ENCODE data around the gene CCM2L.

CCM2L gene

DNA sequence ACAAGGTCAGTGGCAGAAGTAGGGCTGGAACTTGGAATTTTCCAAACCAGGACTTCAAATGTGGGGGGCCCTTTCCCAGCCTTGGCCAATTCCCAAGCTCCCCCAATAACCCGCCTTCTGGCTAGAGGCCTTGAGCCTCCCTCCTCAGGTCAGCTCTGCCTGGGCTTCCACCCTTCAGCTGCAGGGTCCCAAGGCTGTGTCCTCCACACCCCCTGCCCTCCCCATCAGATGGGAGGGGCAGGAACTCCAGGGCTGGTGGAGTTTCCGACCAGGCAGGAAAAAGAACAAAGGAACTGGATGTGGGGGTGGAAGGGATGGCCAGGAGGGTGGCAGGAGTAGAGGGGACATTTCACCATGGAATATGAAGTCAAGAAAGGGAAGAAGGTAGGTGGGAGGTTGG lies at the start of gene CCM2L:
TSS of gene CCM2L (plus strand) at position 338 of the 400 bp plus-strand sequence. CDS start at position 355, 17 bp downstream.
- DNase-seq = no peak
- in situ Hi-C loops (cut with MboI; ENCODE audit: low pct_unique_long_range_greater_than_20kb, low sequenced_read_pairs) = no loop called here

DNA sequence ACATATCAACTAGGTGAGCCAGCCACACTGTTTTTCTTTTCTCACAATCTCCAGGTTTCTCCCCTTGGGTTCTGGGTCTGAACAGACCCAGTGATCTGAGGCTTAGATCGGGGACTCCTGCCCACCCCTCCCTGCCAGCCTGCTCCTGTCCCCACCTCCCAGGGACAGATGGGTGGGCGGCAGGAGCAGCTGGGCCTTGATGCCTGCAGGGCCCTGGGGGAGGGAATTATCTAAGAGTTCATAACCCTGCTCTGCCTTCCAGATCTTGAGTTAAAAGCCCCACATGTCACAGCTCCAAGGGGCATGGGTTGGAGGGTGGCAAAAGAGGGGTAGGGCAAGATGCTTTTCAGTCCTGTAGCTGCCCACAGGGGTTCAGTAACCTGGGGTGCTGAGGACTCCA lies 47.5 kb upstream of the CCM2L start:
- in situ Hi-C loops (cut with MboI; ENCODE audit: low pct_unique_long_range_greater_than_20kb, low sequenced_read_pairs) = no loop called here
- no peak for DNase-seq

DNA sequence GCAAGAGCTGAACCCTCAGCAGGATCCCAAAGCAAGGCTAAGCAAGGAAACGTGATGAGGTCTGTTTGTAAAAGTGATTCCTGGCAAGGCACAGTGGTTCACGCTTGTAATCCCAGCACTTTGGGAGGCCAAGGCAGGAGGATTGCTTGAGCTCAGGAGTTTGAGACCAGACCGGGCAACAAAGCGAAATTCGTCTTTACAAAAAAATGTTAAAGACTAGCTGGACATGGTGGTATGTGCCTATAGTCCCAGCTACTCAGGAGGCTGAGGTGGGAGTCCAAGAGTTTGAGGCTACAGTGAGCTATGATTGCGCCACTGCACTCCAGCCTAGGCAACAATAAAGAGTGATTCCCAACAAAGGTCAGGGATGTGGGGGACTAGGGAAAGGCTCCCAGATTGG lies 46.3 kb upstream of the CCM2L start:
- in situ Hi-C loops (cut with MboI; ENCODE audit: low pct_unique_long_range_greater_than_20kb, low sequenced_read_pairs) = no loop called here
- DNase-seq = no peak

DNA sequence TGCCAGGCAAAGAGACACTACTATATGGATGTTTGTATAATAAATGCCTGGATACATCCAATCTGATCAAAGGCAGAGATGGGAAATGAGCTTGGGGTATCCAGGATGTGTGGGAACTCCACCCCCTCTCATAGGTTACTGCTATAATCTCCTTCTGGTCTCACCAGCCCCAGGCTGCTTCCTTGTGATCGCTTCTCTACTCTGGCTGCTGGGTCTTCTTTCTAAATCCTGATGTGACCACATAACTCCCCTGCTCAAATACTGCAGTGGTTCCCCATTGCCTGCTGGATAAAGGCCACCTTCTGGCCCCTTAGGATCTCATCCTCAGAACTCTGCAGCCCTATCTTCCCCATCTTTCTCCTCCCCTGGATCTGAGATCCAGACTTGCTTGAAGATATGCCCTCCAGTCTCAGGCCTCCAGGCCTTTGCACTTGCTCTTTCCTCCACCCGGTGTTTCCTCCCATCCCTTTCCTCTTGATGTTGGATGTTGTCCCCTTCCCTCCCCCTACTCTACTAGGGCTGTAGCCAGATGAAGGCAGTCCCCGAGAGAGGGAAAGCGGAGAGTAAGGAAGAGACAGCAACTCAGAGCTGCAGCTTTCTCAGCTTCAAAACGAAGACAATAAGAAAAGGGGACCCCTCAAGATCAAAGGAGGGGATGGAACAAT lies 43.1 kb upstream of the CCM2L start:
- in situ Hi-C loops (cut with MboI; ENCODE audit: low pct_unique_long_range_greater_than_20kb, low sequenced_read_pairs) = no loop called here
- DNase-seq = peak; percentile 12

DNA sequence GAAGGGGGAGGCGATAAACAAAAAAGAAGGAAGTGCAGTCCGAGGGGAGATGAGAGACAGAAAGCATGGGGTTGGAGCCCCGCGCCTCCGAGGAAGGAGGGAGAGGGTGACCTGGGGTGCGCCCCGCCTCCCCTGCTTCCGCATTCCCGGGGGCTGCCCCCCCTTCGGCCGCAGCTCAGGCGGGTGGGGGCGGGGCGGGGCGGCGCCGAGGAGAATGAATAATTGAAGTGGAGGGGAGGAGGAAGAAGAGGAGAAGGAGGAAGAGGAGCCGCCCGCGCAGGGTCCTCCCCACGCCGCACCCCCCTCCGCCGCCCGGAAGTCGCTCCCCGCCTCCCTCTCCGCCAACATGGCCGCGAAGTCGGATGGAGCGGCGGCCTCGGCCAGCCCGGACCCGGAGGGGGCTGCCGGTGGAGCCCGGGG lies 42.4 kb upstream of the CCM2L start, which contains the start of gene XKR7:
TSS of gene XKR7 (plus strand) at position 322 of the 420 bp plus-strand sequence. CDS start at position 347, 25 bp downstream.
- peak; percentile 54 for DNase-seq
- in situ Hi-C loops (cut with MboI; ENCODE audit: low pct_unique_long_range_greater_than_20kb, low sequenced_read_pairs) = no loop called here

DNA sequence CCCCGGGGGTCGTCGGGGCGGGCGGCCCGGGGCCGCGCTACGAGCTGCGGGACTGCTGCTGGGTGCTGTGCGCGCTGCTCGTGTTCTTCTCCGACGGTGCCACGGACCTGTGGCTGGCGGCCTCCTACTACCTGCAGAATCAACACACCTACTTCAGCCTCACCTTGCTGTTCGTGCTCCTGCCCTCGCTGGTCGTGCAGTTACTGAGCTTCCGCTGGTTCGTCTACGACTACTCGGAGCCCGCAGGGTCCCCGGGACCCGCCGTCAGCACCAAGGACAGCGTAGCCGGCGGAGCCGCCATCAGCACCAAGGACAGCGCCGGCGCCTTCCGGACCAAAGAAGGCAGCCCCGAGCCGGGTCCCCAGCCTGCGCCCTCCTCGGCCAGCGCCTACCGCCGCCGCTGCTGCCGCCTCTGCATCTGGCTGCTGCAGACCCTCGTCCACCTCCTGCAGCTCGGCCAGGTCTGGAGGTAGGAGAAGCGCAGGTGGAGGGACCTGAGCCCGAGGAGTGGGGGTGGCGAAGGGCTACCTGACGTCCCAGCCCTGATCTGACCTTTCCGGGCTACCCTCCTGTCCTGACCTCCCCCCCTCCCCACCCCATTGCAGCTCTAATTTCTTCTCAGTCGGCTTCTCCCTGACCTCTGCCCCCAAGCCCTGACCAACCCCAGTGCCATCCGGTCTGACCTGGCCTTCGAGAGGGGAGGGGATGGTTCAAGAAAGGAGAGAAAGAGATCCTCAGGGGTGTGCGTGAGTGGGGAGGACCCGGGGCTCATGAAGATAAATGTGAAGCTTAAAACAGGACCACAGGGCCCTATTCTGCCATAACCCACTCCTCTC lies 41.7 kb upstream of the CCM2L start:
- peak; percentile 88 for DNase-seq
- in situ Hi-C loops (cut with MboI; ENCODE audit: low pct_unique_long_range_greater_than_20kb, low sequenced_read_pairs) = no loop called here

DNA sequence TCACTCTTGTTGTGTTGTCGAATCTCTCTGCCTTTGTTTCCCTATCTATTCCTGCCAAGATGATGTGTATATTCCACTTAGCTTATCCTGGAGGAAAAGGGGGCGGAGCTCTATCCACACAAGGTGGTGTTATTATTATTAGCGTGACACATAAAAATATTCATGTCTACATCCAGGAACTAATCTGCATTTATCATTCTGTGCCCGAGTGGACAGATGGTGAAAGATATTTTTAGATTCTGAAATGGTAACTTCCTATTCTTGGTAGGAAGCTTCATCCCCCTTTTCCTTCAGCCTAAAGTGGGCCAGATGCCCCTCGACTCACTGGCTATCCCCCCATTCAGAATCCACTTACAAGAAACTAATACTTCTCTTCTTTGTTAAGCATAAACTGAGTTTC lies 40.2 kb upstream of the CCM2L start:
- in situ Hi-C loops (cut with MboI; ENCODE audit: low pct_unique_long_range_greater_than_20kb, low sequenced_read_pairs) = no loop called here
- no peak for DNase-seq

DNA sequence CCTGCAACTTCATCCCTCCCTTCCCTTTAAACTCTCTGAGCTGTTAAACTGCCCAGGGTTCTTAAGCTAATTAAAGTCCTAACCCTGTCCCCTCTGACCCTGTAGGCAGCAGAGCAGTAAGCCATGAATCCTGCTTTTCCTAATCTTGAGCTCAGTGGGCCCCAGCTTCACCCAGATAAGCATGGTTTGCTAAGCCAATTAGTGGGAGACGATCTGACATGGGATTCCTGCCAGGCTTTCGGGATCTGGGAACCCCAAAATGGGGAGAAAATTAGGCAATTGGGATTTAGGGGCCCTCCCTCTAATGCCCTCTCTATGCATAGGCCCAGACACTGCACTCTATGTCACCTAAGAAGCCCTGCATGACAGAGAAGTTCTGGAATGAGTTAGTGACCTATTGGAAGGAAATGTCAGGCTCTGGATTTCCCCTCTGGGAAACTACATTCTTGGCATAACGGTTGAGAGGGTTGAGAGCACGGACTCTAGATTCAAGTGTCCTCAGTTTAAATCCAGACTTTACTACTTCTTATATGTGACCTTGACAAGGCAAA lies 37.7 kb upstream of the CCM2L start:
- in situ Hi-C loops (cut with MboI; ENCODE audit: low pct_unique_long_range_greater_than_20kb, low sequenced_read_pairs) = no loop called here
- no peak for DNase-seq

DNA sequence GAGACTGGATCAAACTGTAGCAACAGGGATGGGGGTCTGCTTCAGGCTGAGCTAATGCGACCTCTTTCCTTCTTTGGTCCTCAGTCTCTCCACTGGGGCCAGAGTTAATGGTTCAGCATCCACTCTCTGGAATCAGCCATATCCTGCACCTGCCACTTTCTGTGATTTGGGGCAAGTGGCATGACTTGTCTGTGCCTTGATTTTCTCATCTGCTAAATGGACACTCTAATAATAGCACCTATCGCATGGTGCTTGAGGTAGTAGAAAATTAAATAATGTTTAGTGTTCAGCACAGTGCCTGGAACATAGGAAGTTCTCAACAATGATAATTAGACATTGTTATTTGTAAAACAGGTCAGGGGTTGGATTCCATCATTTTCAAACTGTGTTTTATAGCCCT lies 35.9 kb upstream of the CCM2L start:
- no peak for DNase-seq
- in situ Hi-C loops (cut with MboI; ENCODE audit: low pct_unique_long_range_greater_than_20kb, low sequenced_read_pairs) = no loop called here

DNA sequence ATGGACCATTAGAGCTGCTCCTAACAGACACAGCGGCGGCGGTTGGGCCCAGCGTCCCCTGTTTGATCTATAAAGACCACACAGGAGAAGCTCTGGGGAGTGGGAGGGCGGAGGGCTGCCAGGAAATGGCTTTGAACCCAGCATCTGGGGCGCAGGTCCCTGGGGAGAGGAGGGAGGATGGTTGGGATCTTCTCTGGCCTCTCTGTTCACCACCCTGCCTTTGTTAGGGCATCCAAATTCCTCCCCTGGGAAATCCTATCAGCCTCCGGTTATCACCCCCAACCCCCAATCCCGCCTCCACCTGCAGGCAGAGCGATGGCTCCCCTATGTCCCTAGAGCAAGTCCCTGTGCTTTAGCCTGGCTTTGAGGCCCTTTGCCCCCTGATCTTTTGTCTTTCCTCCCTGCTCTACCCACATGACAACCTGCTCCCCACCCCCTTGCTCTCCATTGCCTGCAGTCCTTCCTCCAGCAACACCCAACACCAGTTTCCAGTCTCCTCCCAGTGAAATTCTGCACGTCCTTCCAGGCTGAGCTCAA lies 35.2 kb upstream of the CCM2L start:
- no peak for DNase-seq
- in situ Hi-C loops (cut with MboI; ENCODE audit: low pct_unique_long_range_greater_than_20kb, low sequenced_read_pairs) = no loop called here

DNA sequence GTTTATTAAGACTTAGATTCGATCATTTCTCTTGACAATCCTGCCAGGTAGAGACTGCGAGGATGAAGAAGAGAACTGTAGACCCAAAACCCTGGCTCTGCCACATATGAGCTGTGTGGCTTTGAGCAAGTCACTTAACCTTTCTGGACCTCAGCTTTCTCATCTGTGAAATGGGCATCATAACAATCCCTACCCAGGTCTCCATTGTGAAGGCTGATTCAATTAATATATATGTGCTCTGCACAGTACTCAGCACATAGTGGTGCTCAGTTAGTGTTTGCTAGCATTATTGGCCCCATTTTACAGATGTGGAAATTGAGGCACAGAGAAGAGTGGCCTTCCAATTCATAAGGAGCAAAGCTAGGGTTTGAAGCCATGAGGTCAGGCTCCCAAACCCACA lies 34.4 kb upstream of the CCM2L start:
- no peak for DNase-seq
- in situ Hi-C loops (cut with MboI; ENCODE audit: low pct_unique_long_range_greater_than_20kb, low sequenced_read_pairs) = no loop called here

DNA sequence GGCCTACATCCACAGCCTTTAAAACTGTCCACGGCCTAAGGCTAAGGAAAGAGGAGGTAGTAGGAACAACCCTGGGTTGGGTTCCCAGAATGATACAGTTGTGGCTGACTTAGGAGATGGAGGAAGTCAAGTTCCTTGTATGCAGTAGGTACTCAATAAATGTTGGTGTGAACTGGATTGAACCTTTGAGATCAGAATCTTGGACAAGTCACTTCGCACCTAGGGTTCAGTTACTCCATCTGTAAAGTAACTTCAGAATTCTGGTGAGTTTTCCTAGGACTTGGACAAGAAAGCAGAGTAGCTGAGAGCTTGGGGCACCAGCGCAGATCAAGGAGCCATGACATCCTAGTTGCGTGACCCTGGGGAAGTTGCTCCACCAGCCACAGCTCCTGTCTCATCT lies 33.2 kb upstream of the CCM2L start:
- in situ Hi-C loops (cut with MboI; ENCODE audit: low pct_unique_long_range_greater_than_20kb, low sequenced_read_pairs) = no loop called here
- no peak for DNase-seq

DNA sequence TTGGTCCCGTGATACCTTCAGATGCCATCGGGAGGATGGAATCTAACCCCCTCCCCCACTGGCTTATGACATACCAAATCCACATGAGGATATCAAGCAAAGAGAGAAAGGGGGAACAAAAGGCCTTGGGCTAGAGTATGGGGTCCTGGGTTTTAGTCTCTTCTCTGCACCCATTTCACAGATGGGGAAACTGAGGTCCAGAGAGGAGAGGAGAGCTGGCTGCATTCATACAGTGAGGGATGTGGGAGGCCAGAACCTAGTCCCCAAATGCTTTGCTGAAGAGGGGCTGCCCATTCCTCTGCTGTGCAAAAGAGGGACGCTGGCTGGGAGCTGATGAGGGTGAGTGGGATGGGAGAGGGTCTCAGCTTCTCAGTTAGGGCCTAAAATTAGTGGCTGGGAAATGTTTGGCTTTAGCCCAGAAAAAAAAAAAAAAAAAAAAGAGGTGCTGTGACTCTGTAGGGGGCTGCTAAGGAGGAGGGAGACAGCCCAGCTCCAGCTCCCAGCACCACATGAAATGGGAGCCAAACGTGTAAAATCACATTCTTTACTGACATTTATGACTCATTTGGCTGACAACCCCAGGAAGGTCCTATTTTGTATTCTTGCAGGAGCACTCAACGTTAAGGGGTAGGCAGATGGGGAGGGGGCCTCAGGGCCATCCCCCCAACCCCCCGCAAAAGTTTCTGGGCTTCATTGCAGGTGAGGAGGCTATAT lies 30.4 kb upstream of the CCM2L start:
- in situ Hi-C loops (cut with MboI; ENCODE audit: low pct_unique_long_range_greater_than_20kb, low sequenced_read_pairs) = no loop called here

DNA sequence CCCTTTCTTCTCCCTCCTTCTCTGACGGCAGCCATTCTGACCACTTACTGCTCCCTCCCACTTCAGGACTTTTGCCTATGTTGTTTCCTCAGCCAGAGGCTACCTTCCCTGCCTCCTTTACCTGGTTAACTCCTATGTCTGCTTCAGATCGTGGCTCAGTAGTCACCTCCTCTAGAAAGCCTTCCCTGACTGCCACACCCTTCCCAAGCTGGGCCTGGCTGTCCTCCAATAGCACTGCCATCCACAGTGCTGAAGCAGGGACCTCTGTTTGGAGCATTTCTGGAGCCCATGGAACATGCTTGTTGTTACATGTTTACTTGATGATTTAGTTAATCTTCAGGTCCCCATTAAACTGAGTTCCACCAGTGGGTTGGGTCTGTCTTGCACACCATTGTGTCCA lies 28.5 kb upstream of the CCM2L start:
- in situ Hi-C loops (cut with MboI; ENCODE audit: low pct_unique_long_range_greater_than_20kb, low sequenced_read_pairs) = no loop called here
- DNase-seq = no peak

More for the DNA sequence above, 30.4 kb upstream of the CCM2L start:
- DNase-seq = no peak

DNA sequence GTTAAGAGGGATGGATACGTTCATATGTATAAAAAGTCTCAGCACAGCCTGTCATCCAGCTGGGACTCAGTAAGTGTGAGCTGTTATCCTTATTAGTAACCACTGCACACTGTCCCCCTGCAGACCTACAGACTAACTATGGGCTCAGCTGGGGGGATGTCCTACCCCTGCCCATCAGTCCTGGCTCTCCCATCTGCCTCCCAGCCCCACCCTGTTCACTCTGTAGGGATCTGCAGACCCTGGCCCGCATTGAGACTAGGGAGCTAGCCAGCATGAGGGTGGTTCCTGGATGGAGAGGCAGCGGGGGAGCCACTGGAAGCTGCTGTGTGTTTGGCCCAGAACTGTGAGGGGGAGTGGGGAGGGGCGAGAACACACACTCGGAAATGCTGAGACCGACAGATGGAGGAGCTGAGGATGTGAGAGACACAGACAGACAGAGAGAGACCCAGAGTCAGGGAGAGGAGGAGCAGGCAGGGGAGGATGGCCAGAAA lies 25.2 kb upstream of the CCM2L start:
- no peak for DNase-seq
- in situ Hi-C loops (cut with MboI; ENCODE audit: low pct_unique_long_range_greater_than_20kb, low sequenced_read_pairs) = no loop called here

DNA sequence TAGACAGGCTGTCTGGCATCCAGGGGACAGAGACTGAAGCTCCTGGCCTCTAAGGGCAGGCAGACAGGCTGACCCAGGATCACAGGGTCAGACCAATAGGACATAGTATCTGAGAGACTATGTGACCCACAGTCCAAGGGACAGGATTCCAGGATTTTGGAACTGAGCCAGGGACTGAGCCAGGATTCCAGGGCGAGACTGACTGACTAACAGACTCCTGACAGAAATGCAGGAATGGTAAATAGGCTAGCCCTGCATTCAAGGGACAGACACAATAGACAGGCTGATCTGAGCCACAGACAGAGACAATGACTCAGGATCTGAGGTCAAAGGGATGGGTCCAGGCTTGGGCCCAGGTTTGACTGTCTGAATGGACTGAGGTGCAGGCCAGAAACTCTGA lies 22.5 kb upstream of the CCM2L start:
- in situ Hi-C loops (cut with MboI; ENCODE audit: low pct_unique_long_range_greater_than_20kb, low sequenced_read_pairs) = no loop called here
- DNase-seq = no peak

DNA sequence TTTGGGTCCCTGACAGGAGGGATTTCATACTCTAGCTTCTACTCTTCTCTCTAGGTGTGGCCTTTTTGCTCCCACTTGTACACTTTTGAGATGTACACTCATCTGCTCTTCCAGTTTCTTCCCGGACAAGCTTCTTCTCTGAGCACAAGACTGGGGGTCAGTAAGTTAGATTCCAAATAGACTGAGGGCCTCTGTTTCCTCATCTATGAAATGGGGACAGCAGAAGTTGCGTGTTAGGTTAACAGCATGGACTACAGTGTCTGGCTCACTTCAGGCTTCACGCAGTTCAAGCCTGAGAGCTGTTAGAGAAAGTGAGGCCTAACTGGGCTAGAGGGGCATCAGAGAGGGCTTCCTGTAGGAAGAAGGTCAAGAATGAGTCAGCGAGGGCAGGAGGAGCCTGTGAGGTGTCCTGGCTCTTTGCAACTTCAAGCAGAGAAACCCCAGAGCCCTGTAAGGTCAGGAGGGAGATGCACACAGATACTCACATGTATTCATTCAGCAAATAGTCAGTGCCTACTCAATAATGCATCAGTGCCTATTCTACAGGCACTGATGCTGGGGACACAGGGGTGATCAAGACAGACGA lies 21.7 kb upstream of the CCM2L start:
- no peak for DNase-seq
- in situ Hi-C loops (cut with MboI; ENCODE audit: low pct_unique_long_range_greater_than_20kb, low sequenced_read_pairs) = no loop called here

DNA sequence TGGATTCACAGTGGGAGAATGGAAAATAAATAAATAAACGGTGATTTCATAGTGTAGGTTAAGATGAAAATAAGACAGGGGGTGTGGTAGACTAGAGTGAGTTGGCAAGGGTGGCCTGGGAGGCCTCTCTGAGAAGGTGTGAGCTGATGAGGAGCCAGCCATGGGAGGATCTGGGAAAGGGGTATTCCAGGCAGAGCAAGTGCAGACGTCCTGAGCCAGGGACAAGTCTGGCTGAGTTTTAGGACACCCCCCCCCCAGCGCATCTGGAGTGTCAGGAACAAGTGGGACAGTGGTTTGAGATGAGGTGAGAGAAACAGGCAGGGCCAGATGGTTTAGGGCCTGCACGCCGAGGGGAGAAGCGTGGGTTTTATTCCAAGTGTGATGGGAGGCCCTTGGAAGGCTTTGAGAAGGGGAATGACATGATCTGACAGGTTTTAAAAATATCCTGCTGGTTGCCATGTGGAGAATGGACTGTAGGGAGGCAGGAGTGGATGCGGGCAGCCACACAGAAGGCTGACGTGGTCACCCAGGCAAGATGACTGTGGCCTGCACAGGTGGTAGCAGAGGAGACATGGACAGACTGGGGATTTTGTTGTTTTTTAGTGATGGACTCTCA lies 21.1 kb upstream of the CCM2L start:
- no peak for DNase-seq
- in situ Hi-C loops (cut with MboI; ENCODE audit: low pct_unique_long_range_greater_than_20kb, low sequenced_read_pairs) = no loop called here

Measured in KBM-7 (cell line).